SIG-M5 treated with dmso at 0.1 percent for 504 hours (cell line): ENCODE data around the gene GUCY1A2.

Source experiments
- DNase-seq: peaks from one replicate; lab custom pipeline; 2025; ENCODE audit not compliant: unreplicated experiment; lab: John Stamatoyannopoulos, UW

GUCY1A2 gene

DNA sequence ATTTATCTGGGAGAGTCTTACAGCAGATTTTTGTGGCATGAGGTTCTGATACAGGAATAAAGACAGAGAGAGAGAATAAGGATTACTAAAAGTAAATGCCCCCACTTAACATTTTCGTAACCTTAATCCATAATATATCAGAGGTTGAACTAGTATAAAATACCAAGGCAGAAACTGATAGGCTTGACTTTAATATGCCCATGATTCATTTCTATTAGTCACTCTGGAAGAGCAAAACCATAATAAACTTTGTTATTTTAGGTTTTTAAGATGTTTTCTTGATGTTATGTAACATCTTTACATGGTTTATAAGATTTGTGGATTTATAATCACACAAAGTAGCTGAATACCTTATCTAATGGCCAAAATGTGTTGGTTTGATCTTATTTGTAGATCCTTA is 19.1 kb downstream of the GUCY1A2 start:
- DNase-seq, result no peak

- DNase-seq, result no peak
Measured at GRCh38 chr11:106998916-106999188, 19.4 kb downstream of the GUCY1A2 start.

- DNase-seq, result no peak
Measured at GRCh38 chr11:106998116-106998915, 20.0 kb downstream of the GUCY1A2 start.

- no peak for DNase-seq
Measured at GRCh38 chr11:106997227-106997626, 21.0 kb downstream of the GUCY1A2 start.

- DNase-seq, result no peak
Measured at GRCh38 chr11:106996691-106997090, 21.6 kb downstream of the GUCY1A2 start.

DNA sequence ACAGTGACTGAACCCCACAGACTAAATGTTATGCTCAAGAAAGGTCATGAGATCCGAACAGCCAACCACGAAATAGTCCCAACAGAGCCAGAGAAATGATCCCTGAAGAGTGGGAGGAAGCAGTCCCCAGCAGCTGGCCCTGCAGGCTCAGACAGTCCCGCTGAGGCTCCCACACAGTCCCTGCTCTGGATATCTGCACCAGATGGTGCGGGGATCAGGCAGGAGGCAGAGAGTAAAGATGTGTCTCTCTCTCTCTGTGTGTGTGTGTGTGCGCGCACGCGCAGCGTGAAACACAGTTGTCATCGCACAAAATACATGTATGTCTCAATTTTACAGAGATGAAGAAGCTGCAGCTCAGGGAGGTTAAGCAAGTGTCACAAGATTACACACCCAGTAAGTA is 27.9 kb downstream of the GUCY1A2 start:
- no peak for DNase-seq

GRCh38 chr11:106989078-106989455 is 29.2 kb downstream of the GUCY1A2 start:
- no peak for DNase-seq

GRCh38 chr11:106988151-106989077 is 29.9 kb downstream of the GUCY1A2 start:
- peak; percentile 22 for DNase-seq

DNA sequence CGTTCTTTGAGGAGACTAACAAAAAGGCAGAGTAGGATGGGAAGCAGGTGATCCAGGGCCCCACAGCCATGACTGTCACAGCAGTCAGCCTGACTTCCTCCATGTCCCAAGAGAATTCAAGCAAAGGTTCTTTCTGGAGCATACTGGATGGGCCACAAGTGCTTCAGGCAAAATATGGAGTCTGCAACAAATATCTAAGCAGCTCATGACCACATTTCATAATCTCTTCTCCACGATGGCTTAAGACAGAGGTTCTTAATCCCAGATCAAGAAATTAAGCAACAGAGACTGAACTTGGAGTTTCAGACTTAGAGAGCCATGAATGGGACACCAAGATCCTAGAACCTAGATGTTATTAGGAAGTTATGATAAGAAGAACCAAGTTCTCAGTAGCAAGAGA is 31.6 kb downstream of the GUCY1A2 start:
- no peak for DNase-seq

DNA sequence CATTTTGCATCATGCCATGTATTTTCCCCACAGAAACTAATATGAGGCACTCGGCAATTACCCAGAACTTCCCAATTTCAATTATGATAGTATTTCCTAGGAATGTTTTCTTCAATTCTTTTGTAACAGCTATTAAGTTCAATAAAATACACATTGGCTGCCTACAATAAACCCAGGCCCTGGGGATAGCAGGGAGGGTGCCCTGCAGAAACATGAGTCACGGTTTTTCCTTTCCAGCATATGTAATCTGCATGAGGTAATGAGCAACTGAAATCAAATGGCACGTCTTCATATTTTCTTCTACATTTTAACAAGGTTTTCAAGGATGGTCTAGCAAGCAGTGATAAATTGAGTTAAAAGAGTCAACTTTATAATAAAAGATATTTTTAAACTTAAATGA is 32.0 kb downstream of the GUCY1A2 start:
- DNase-seq, result no peak

GRCh38 chr11:106983991-106984390 is 34.3 kb downstream of the GUCY1A2 start:
- DNase-seq, result no peak

DNA sequence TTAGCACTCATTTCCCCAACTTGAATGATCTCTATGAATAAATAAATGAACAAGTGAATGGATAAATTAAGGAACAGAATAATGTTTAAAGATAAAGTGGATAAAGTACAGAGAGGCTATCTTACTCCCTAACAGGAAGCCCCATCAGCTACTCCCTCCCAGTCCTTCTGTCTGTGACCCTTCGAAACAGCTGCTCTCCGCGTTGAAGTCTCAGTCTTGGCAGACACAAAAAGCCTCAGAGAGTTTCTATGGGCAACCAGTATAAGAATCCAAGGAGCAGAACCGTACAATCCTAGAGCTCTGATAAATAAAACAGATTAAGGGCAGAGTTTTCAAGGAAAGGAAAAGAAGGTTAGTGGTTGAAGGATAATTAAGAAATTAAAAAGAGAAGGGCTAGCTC is 35.0 kb downstream of the GUCY1A2 start:
- no peak for DNase-seq

DNA sequence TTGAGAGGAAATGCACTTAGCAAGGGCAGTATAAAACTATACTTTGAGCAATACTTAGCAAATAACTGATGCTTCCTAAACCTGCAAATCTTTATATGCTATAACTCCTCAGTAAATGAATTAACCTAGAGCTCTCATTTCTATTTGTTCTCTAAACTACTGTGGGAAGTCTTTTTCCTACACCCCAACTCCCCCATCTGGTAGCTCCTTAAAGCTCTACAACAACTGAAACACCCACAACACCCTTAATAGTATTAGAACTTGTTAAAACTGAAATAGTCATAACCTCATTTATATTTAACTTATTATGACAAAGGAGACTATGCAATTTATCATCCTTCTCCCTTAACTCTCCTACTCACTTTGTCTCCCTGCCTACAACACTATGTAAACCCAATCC is 43.4 kb downstream of the GUCY1A2 start:
- DNase-seq, result no peak

DNA sequence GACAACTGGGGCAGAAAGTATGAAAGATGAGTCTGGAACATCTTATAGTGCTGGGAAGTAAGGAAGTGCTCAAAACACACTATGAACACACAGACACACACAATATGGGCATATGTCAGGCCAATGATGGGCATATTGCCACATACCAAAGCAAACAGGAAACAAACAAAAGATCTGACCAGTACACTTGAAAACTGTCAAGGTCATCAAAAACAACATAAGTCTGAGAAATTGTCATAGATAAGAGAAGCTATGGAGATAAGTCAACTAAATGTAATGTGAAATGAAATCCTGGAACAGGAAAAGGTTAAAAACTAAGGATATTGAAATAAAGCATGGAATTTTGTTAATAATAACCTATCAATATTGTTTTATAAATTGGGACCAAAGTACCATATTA is 46.4 kb downstream of the GUCY1A2 start:
- no peak for DNase-seq

DNA sequence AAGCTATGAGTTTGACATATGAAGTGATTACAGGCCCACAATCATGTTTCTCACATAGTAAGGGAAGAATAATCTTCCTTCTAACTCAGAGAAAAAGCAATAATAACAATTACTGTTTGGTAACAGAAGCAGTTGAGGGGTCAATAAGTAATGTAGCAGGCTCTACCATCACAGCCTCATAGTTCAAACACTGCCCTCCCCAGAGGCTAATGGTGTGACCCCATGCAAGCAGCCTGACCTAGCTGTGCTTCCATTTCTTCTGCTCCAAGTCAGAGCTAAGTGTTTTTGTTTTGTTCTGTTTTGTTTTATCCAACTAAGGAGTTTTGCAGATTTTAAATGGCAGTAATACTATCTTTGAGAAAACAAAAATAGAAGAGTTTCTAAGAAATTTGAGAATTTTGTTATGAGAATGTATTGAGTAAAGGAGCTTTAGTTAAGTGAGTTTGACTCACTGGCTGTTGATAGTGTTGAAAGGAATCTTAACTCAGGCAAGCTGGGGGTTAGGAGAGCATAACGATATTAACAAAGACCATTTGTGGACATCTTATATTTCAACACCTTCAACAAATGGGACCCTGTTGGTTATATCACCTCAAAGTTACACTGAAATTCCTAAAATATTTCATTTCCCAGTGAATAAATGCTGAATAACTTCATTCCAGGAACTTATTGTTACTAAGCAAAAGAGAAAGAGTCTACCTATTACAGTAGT is 48.5 kb downstream of the GUCY1A2 start:
- no peak for DNase-seq

DNA sequence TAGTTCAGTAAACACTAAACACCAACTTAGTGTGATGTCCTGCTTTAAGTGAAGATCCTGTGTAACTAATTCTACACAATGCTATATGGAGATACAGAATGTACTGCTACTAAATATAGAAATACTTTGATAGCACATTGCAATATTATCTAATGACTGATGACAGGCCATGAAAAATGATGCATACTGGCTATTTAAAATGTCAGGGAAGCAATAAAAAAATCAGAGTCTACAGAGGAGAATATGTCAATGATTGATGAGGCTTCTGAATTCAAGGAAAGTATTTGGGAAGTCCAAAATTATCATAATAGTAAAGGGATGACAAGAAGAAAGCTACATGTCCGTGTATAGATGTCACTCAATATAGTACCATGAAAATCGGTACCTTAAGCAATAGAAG is 55.3 kb downstream of the GUCY1A2 start:
- DNase-seq, result no peak

DNA sequence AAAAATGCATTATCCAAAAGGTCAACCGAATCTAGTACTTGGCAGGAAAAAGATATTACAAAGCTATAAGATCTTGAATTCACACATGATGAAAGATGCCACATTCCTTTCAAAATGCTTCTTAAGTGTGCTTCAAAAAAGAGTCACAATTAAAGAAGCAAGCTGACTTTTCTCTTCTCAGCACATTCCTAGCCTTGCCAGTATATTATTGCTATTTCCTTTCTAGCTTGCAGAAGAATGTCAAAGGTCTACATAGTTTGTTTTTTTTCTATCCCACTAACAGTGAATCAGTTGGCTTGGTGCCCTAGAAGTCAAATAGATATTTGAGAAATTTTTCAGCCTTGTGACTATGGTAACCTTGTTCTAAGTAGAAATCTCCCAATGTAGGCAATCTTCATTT is 56.8 kb downstream of the GUCY1A2 start:
- DNase-seq, result no peak

GRCh38 chr11:106961048-106961447 is 57.2 kb downstream of the GUCY1A2 start:
- no peak for DNase-seq

- no peak for DNase-seq
Measured at GRCh38 chr11:106959800-106960199, 58.5 kb downstream of the GUCY1A2 start.

GRCh38 chr11:106959386-106959785 is 58.9 kb downstream of the GUCY1A2 start:
- DNase-seq, result no peak

DNA sequence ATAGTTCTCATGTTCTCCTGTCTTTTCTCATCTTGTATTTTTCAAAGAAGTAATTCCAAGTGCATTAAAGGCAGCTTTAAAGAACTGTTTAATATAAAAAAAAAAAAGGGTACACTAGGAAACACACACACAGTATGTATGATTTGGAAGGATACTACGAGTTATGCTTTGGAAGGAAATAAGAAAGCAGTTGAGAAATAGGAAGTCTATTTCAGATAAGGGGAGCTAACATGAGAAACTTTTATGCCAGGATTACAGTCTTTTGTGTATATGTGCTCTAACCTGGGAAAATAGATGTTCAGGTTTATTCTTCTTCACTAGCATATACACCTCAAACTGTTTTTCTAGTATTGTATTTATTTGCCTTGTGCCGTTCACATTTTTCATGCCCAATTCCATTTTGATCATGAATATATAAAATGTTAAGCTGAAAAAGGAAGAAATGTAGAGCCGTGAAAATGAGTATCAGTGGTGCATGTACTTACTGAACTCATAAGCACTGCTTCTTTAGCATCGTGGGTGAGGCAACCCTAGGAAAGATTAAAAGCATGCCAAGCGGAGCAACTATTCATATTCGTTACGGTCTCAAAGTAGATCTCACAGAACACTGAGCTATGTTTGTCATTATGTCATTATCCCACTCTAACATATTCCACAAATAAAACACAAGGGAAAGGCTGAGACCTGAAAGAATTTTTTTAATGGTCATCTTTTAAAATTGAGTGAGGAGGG is 59.6 kb downstream of the GUCY1A2 start:
- no peak for DNase-seq
